ENCODE data around the gene ACRBP.

DNA sequence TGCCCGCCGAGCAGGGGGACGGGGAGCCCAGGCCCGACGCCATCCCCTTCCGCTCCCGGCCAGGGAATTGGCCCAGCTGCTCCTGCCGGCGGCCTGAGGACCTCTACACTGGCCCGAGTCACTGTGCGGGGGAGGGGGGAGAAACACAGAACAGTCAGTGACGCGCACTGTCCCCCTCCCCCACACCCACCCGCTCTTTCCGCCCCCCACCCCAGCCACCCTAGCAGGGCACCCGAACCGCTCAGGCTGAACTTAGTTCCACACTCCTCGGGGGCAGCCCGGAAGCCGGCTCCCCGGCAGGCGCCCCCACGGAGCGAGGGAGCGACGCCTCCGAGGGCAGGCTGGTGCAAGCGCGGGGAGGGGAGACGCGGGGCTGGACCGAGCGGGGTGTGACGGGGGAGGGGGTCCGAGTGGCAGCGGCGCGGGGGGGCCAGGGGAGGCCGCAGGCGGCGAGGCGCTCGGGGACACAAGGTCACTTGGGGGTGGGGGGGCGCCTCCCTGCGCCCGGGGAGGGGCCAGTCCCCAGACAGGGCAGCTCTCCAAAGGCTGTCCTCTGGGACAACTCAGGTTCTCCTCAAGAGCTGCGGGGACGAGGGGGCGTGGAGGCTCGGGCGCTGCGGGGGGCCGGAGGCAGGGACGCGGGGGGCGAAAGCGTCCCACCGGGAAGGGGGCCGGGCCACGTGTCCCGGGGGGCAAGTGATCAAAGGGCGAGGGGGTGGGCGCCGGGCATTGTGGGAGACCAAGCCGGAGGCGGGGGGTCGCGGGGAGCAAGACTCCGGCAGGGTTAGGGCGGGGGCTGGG, 40.7 kb downstream of the ACRBP start:
- TF ChIP-seq EZH2phosphoT487 (IDR thresholded peaks at IDR 0.05; ENCODE audit: insufficient read depth, low read depth) (no peak), EZH2 (IDR thresholded peaks at IDR 0.05; ENCODE audit: insufficient read depth, poor library complexity, severe bottlenecking) (no peak)
